A549 (cell line): ENCODE measurements around the gene NUDT14. TPM values are rescaled to one million over a fixed set of nuclear protein-coding genes. Genes with fewer than 3 reads are reported as not detected.

ENCODE experiments used
- ATAC-seq, 2 experiments: fragments of 200-7000 bp in 1 of 2; fragments of >200 bp in 1 of 2; cut with Nextera tagmentation in 1 of 2; cut with Tn5 transposase in 1 of 2; 3 replicates each; pipeline versions ENCODE4 v1.8.0 to v1.9.1; 2018 to 2020; ENCODE audit warnings: mild to moderate bottlenecking in 1 of 2, moderate library complexity in 1 of 2
- CTCF ChIA-PET: fragments of 300-600 bp; sonication (Branson Sonifier 250); formaldehyde crosslinking; extraction: SDS; loops from one replicate; lab custom pipeline; 2021; ENCODE audit warnings: antibody characterized with exemption, inconsistent platforms; lab: Yijun Ruan, JAX
- POLR2A ChIA-PET: fragments of 350-600 bp; formaldehyde crosslinking; extraction: SDS; loops from one replicate; lab custom pipeline; 2021; ENCODE audit warnings: antibody characterized with exemption, inconsistent platforms; lab: Yijun Ruan, JAX
- DNase-seq, 2 experiments: peaks; one replicate each; pipeline versions ENCODE4 v3.0.0 to v3.0.0-alpha.2; 2011 to 2016; ENCODE audit warnings: low read depth in 1 of 2, low spot score in 1 of 2
- FAIRE-seq: peaks from 2 replicates; lab custom pipeline; 2011; peaks lifted over from hg19 to GRCh38; lab: Jason Lieb, UNC
- H3K27ac ChIP-seq, 2 experiments: fragments of >200 bp; sonication (Bioruptor Twin); formaldehyde crosslinking; 3 replicates each; pipeline ENCODE4 v1.5.1; 2016 to 2017
- H3K4me1 ChIP-seq: fragments of >200 bp; sonication (Bioruptor Twin); formaldehyde crosslinking; 3 replicates; pipeline ENCODE4 v1.6.1; 2016
- H3K4me2 ChIP-seq: fragments of >200 bp; sonication (Bioruptor Twin); formaldehyde crosslinking; 3 replicates; pipeline ENCODE4 v1.6.1; 2016
- H3K4me3 ChIP-seq: fragments of >200 bp; sonication (Bioruptor Twin); formaldehyde crosslinking; 3 replicates; pipeline ENCODE4 v1.5.1; 2016
- H3K9me3 ChIP-seq: fragments of >200 bp; sonication (Bioruptor Twin); formaldehyde crosslinking; 3 replicates; pipeline ENCODE4 v1.6.1; 2016
- CBX2 ChIP-seq: fragments of 200-600 bp; sonication (generic); IDR thresholded peaks from 2 replicates; pipeline ENCODE4 v1.6.1; 2016; ENCODE audit warnings: low read depth, mild to moderate bottlenecking, borderline replicate concordance
- CHD4 ChIP-seq: fragments of 200-600 bp; sonication (generic); IDR thresholded peaks from 2 replicates; pipeline ENCODE4 v1.6.1; 2016; ENCODE audit warnings: antibody characterized with exemption, mild to moderate bottlenecking, borderline replicate concordance
- EHMT2 ChIP-seq: fragments of 200-600 bp; sonication (generic); IDR thresholded peaks from 2 replicates; pipeline ENCODE4 v1.6.1; 2016; ENCODE audit warnings: antibody characterized with exemption, low read depth, mild to moderate bottlenecking, moderate library complexity
- ELK1 ChIP-seq: fragments of 150-350 bp; IDR thresholded peaks from 2 replicates; pipeline ENCODE4 v1.6.1; 2014; ENCODE audit warnings: low read depth, mild to moderate bottlenecking, low read length
- ESRRA ChIP-seq: fragments of 150-350 bp; IDR thresholded peaks from 2 replicates; pipeline ENCODE4 v1.6.1; 2014; ENCODE audit warnings: mild to moderate bottlenecking, low read length, borderline replicate concordance
- HOXA7 ChIP-seq: fragments of 250-450 bp; sonication (Bioruptor Pico); IDR thresholded peaks from 2 replicates; pipeline ENCODE4 v1.5.0; 2020; ENCODE audit warnings: mild to moderate bottlenecking, moderate library complexity
- HOXB13 ChIP-seq: fragments of 250-450 bp; sonication (Bioruptor Pico); IDR thresholded peaks from 2 replicates; pipeline ENCODE4 v1.5.0; 2020; ENCODE audit warnings: low read depth, mild to moderate bottlenecking, moderate library complexity
- JUN ChIP-seq, 2 experiments: fragments of >200 bp; sonication (Bioruptor Twin); formaldehyde crosslinking; IDR thresholded peaks; 2 replicates in 1 of 2; 3 replicates in 1 of 2; pipeline ENCODE4 v1.6.1; 2016 to 2017
- JUNB ChIP-seq: fragments of >200 bp; sonication (Bioruptor Twin); formaldehyde crosslinking; IDR thresholded peaks from 2 replicates; pipeline ENCODE4 v1.6.1; 2016
- KDM1A ChIP-seq: fragments of 200-600 bp; sonication (generic); IDR thresholded peaks from 2 replicates; pipeline ENCODE4 v1.6.1; 2016; ENCODE audit warnings: low read depth, mild to moderate bottlenecking
- KDM5A ChIP-seq: fragments of 200-600 bp; sonication (generic); IDR thresholded peaks from 2 replicates; pipeline ENCODE4 v1.6.1; 2016; ENCODE audit warnings: antibody characterized with exemption, mild to moderate bottlenecking
- MAX ChIP-seq: IDR thresholded peaks from 2 replicates; pipeline ENCODE4 v1.6.1; 2012
- MAZ ChIP-seq: fragments of 150-350 bp; IDR thresholded peaks from 2 replicates; pipeline ENCODE4 v1.6.1; 2014; ENCODE audit warnings: antibody characterized with exemption, low read depth, low read length, borderline replicate concordance
- NFE2L2 ChIP-seq: fragments of 150-350 bp; conservative IDR thresholded peaks from 2 replicates; pipeline ENCODE4 v1.6.1; 2014; ENCODE audit warnings: low read length
- NR3C1 ChIP-seq: fragments of >200 bp; sonication (Bioruptor Twin); formaldehyde crosslinking; IDR thresholded peaks from 3 replicates; pipeline ENCODE4 v1.6.1; 2017
- PBX3 ChIP-seq: IDR thresholded peaks from 2 replicates; pipeline ENCODE4 v1.6.1; 2012
- POLR2A ChIP-seq: IDR thresholded peaks from 2 replicates; pipeline ENCODE4 v1.6.1; 2012; ENCODE audit warnings: mild to moderate bottlenecking, low read length
- POLR2AphosphoS2 ChIP-seq: conservative IDR thresholded peaks from 2 replicates; pipeline ENCODE4 v1.6.1; 2012; ENCODE audit warnings: low read length, improper control_type of control experiment, inconsistent platforms
- RAD21 ChIP-seq, 2 experiments: fragments of >200 bp in 1 of 2; sonication (Bioruptor Twin) in 1 of 2; formaldehyde crosslinking in 1 of 2; IDR thresholded peaks in 1 of 2; conservative IDR thresholded peaks in 1 of 2; 2 replicates in 1 of 2; 3 replicates in 1 of 2; pipeline ENCODE4 v1.6.1; 2012 to 2018; ENCODE audit warnings: inconsistent platforms in 1 of 2
- RFX5 ChIP-seq: fragments of 450-650 bp; IDR thresholded peaks from 2 replicates; pipeline ENCODE4 v1.7.1; 2014; ENCODE audit warnings: antibody characterized with exemption, mild to moderate bottlenecking, moderate library complexity
- RNF2 ChIP-seq: fragments of 200-600 bp; sonication (generic); IDR thresholded peaks from 2 replicates; pipeline ENCODE4 v1.6.1; 2016; ENCODE audit warnings: low read depth, mild to moderate bottlenecking, antibody characterized with exemption, moderate library complexity, borderline replicate concordance
- SREBF2 ChIP-seq: fragments of 450-650 bp; IDR thresholded peaks from 2 replicates; pipeline ENCODE4 v1.6.1; 2014; ENCODE audit warnings: mild to moderate bottlenecking, moderate library complexity
- TFCP2L1 ChIP-seq: fragments of 250-450 bp; sonication (Bioruptor Pico); IDR thresholded peaks from 2 replicates; pipeline ENCODE4 v1.5.0; 2021; ENCODE audit warnings: mild to moderate bottlenecking
- ZC3H11A ChIP-seq: fragments of 450-650 bp; IDR thresholded peaks from 2 replicates; pipeline ENCODE4 v1.6.1; 2014; ENCODE audit warnings: antibody characterized with exemption, mild to moderate bottlenecking
- ZFP36 ChIP-seq: fragments of 450-650 bp; IDR thresholded peaks from 2 replicates; pipeline ENCODE4 v1.6.1; 2014; ENCODE audit warnings: borderline replicate concordance; ENCODE audit not compliant: partially characterized antibody
- WGBS: methylation state at CpG from one replicate; pipeline ENCODE4 v1.1.6; 2017; ENCODE audit errors: missing lambda C conversion rate; 5-methylcytosine and 5-hydroxymethylcytosine counted together
- polyA plus RNA-seq, 4 experiments: library from polyadenylated mRNA; depleted of rRNA in 3 of 4; stranded (reverse); fragments of >200 nt; fragmentation: RNase III in 1 of 4; extraction: RNeasy Plus Mini Kit Qiagen cat#74134 plus additional on column Dnase treatment in 1 of 4; gene quantifications; 2 replicates in 3 of 4; 3 replicates in 1 of 4; pipeline ENCODE4 v1.2.3, GENCODE V29; 2011 to 2017

The NUDT14 gene
- polyA plus RNA-seq, 2 of the 4 experiments (the other 2 are of a cell fraction): 12.6 to 30.7 TPM

GRCh38 chr14:105219753-105220152 lies 38.6 kb upstream of the NUDT14 start:
- WGBS: 97% methylated on average over 9 of the region's 17 CpGs
- ATAC-seq: no peak
- no peak overlapping the region for H3K4me2 ChIP-seq

GRCh38 chr14:105219043-105219612 lies 38.0 kb upstream of the NUDT14 start:
- CTCF ChIA-PET: interaction anchor here (1.6 kb wide), 1 partner anchor 64 kb away, joined by 4 read pairs; no protein-coding TSS in a partner anchor
- 94% methylated on average over 26 of the region's 29 CpGs for WGBS
- no peak overlapping the region for H3K27ac ChIP-seq

More at GRCh38 chr14:105219753-105220152, 38.6 kb upstream of the NUDT14 start:
- no peak for FAIRE-seq
- H3K4me3 ChIP-seq: no peak overlapping the region
- H3K4me1 ChIP-seq: no peaks in the 10 kb centered on the region
- no peak overlapping the region for H3K27ac ChIP-seq
- no peak for DNase-seq
- TF ChIP-seq POLR2AphosphoS2 (no peak), NR3C1 (no peak), JUN (IDR thresholded peaks at IDR 0.05) (no peak), NFE2L2 (no peak), ESRRA (no peak), KDM1A (no peak), POLR2A (no peak), RFX5 (no peak), ELK1 (no peak), ZFP36 (no peak), CBX2 (no peak), MAZ (no peak), ZC3H11A (no peak), MAX (no peak), CHD4 (no peak), KDM5A (no peak), HOXA7 (CRISPR knock-in tag) (no peak), TFCP2L1 (CRISPR knock-in tag) (no peak), HOXB13 (CRISPR knock-in tag) (no peak)
- ChIA-PET CTCF (interaction anchor here (0.6 to 1.6 kb wide), 3 partner anchors 38 to 308 kb away, joined by 3 to 4 read pairs (median 3); no protein-coding TSS in a partner anchor), POLR2A (no interaction called here)
- H3K9me3 ChIP-seq: no peaks in the 10 kb centered on the region

More at GRCh38 chr14:105219043-105219612, 38.0 kb upstream of the NUDT14 start:
- ATAC-seq (no peak), DNase-seq (no peak)
- no peak overlapping the region for H3K4me3 ChIP-seq
- no peaks in the 10 kb centered on the region for H3K9me3 ChIP-seq
- POLR2A ChIA-PET: no interaction called here
- TF ChIP-seq HOXA7 (CRISPR knock-in tag) (no peak), PBX3 (no peak), JUNB (no peak), EHMT2 (no peak), RNF2 (no peak), ELK1 (no peak), SREBF2 (no peak), RAD21 (conservative IDR thresholded peaks at IDR 0.05 in 1 of 2, IDR thresholded peaks at IDR 0.05 in 1 of 2) (no peak)
- TF ChIP-seq, all 56 proteins: peak for 0
- no peak for FAIRE-seq
- no peak overlapping the region for H3K4me2 ChIP-seq
- no peaks in the 10 kb centered on the region for H3K4me1 ChIP-seq
